ENCODE measurements around the gene DIPK1C. TPM values are rescaled to one million over a fixed set of nuclear protein-coding genes. Genes with fewer than 3 reads are reported as not detected.

The DIPK1C gene
- total RNA-seq, 1 donor from 2014 or later = 4.9 TPM

DNA sequence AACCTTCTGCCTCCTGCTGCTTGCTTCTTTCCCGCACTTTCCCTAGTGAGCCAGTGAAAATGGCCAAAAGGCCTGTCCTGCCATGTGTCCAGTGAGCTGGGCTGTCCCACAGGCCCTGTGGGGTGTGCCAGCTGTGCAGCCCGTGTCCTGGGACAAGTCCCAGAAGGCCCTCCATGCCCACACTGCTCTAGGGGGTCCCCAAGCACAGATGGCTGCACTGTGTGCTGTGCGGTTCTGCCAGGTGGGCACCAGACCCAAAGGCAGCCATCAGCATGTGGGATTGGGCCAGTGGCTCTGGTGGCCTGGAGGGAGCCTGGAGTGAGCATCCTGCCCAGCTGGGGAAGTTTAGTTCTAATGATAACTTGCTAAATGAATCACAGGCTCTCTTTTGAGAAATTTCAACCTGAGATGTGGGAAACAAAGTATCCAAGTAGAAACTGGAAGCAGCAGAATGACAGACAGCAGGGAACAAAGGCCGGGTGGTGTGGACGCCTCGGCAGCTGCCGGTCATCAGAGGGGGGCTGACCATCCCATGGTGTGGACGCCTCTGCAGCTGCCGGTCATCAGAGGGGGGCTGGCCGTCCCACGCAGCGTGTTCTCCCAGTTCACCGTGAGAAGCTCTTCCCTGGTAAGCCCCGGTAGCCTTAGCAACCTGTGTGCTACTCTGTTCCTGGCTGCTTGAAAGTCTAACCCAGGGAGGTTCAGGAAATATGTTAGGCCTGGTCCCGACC, 29.2 kb upstream of the DIPK1C start:
- DNase-seq (ENCODE audit: low spot score in 2 of 2) (no peak), FAIRE-seq (no peak)

- no peak for FAIRE-seq
- no peak for DNase-seq (ENCODE audit: low spot score in 2 of 2)
Observed at GRCh38 chr18:74482697-74483096, 25.6 kb upstream of the DIPK1C start.

DNA sequence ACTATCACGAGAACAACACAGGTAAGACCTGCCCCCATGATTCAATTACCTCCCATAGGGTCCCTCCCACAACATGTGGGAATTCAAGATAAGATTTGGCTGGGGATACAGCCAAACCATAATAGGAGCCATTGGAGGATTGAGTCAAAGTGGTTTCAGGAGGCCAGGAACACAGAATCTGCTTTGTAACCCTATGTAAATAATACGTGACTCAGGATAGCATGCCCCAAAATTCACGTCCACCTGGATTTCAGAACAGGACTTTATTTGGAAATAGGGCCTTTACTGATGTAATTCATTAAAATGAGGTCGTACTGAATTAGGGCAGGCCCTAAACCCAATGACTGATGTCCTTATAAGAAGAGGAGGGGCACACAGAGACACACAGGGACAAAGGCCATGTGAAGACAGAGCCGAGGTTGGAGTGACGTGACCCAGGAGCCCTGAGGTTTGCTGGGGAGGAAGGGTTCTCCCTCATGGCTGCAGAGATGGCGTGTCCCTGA, 23.1 kb upstream of the DIPK1C start:
- DNase-seq (ENCODE audit: low spot score in 2 of 2) (no peak), FAIRE-seq (no peak)

DNA sequence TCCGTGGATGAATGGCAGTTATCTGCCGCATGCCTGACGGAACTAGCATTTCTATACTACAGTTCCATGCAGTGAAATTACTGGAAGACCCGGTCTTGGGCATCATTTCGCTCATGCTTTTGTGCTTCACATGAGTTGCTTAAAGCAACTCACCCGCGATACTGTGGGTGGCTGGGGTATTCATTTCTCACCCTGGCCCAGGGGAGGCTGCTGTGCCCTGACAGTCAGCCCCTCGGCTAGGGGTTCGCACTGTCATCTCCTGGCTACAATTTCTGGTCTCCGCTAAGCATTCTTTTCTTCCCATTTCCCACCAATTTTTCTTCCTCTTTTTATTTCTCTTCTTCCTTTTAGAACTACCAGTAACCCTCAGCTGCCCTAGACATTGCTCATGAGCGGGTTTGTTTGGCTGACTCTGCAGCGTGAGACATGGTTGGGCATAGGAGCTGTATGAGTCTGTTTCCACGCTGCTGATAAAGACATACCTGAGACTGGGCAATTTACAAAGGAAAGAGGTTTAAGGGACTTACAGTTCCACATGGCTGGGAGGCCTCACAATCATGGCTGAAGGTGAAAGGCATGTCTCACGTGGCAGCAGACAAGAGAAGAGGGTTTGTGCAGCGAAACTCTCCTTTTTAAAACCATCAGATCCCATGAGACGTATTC, 22.5 kb upstream of the DIPK1C start:
- DNase-seq (ENCODE audit: low spot score in 2 of 2) (no peak), FAIRE-seq (no peak)

- DNase-seq (ENCODE audit: low spot score in 2 of 2) (no peak), FAIRE-seq (no peak)
Observed at GRCh38 chr18:74478880-74479279, 21.8 kb upstream of the DIPK1C start.

- FAIRE-seq (no peak), DNase-seq (ENCODE audit: low spot score in 2 of 2) (no peak)
Observed at GRCh38 chr18:74478316-74478715, 21.2 kb upstream of the DIPK1C start.

DNA sequence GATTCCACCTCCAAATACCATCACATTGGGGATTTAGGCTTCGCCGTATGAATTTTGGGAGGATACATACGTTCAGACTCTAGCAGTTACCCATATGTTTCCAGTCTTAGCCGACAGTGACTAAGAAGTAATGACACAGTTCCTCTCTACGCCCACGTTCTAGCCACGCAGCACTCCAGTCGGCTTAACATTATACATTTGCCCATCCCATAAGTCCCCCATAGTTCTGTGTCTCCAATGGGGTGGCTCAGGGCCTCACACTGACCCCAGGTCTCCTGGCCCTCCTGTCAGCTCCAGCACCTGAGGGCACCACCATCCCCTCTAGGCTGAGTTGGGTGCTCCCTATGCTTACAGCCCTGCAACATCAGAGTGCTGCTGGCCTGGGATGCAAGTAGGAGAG, 20.7 kb upstream of the DIPK1C start:
- no peak for FAIRE-seq
- DNase-seq (ENCODE audit: low spot score in 2 of 2) = no peak

DNA sequence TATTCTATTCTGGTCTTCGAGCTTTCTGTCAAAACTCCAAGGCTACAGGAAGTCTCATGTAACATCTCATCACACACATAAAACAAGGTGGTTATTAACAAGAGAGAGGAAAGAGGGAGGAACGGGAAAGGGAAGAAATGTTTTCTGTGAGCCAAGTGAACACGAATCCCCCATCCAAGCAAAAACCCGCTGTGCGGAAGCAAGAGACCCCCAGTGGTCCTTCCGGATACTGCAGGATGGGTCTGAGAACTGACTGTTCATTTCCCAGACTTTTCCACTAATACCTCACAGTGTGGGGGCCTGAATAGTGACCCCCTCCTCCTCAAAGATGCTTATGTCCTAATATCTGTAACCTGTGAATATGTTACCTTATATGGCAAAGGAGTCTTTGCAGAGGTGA, 19.0 kb upstream of the DIPK1C start:
- no peak for FAIRE-seq
- DNase-seq (ENCODE audit: low spot score in 2 of 2) = peak; percentile 69 to 70

- DNase-seq (ENCODE audit: low spot score in 2 of 2) (no peak), FAIRE-seq (no peak)
Observed at GRCh38 chr18:74473976-74474640, 17.0 kb upstream of the DIPK1C start.

GRCh38 chr18:74472312-74472711, 15.2 kb upstream of the DIPK1C start:
- DNase-seq (ENCODE audit: low spot score in 2 of 2) (no peak), FAIRE-seq (no peak)

GRCh38 chr18:74468547-74469061, 11.5 kb upstream of the DIPK1C start:
- FAIRE-seq (no peak), DNase-seq (ENCODE audit: low spot score in 2 of 2) (no peak)

GRCh38 chr18:74465775-74466174, 8.7 kb upstream of the DIPK1C start:
- DNase-seq (ENCODE audit: low spot score in 2 of 2) (no peak), FAIRE-seq (no peak)

- no peak for DNase-seq (ENCODE audit: low spot score in 2 of 2)
- no peak for FAIRE-seq
Observed at GRCh38 chr18:74463983-74464382, 6.9 kb upstream of the DIPK1C start.

- DNase-seq (ENCODE audit: low spot score in 2 of 2) (no peak), FAIRE-seq (no peak)
Observed at GRCh38 chr18:74463254-74463653, 6.1 kb upstream of the DIPK1C start.

DNA sequence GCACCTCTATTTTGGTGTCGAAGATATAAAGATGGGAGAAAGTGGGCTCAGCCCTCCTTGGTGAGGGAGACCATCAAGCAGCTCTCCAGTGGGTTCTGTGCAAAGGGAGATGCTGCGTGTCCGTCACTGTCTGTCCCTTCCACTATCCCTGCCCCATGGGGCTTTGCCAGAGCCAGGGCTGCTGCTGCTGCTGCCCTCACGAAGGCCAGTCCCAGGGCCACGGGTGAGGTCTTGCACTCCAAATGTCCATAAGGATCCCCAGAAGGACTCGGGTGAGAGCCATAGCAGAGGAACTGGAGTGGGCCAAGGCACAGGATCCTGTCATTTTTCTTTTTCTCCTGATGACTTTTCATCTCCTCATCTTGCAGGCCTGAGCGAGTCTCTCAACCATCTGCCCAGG, 3.7 kb upstream of the DIPK1C start:
- FAIRE-seq (no peak), DNase-seq (ENCODE audit: low spot score in 2 of 2) (no peak)

- DNase-seq (ENCODE audit: low spot score in 2 of 2) (no peak), FAIRE-seq (no peak)
Observed at GRCh38 chr18:74459889-74460288, 2.8 kb upstream of the DIPK1C start.

GRCh38 chr18:74457725-74458421, 765 bp upstream of the DIPK1C start:
- FAIRE-seq (no peak), DNase-seq (ENCODE audit: low spot score in 2 of 2) (peak in 1 of 2 donors; percentile 54)

DNA sequence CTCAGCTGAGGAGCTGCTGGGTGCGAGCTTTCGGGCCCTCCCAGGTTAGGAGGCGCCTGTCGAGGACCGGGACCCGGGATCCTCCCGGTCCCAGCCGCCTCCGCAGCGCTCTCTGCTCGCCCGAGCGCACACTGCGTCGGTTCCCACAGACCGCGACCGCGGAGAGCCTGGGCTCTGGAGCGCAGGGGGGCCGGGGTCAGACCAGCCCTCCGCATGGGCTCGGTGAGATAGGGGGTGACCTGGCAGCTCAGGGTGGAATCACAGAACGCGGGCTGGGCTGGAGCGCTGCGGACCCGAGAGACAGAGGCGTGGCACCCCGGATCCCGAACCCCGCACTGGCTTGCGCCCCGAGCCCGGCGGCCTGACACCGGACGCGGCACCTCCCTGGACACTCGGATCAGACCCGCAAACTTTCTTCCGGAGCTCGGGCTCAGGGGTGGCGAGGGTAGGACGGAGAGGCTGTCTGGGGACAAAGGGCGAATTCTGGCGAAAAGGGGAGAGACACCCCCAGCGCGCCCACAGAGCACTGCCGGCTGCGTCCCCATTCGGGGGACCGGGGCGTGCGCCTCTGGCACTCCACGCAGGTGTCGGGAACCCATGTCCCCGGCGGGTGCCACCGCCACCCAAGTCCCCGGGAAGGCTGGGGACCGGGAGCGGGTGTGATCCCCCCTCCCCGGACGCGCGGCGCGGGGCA, 612 bp downstream of the DIPK1C start:
- FAIRE-seq = no peak
- no peak for DNase-seq (ENCODE audit: low spot score in 2 of 2)

DNA sequence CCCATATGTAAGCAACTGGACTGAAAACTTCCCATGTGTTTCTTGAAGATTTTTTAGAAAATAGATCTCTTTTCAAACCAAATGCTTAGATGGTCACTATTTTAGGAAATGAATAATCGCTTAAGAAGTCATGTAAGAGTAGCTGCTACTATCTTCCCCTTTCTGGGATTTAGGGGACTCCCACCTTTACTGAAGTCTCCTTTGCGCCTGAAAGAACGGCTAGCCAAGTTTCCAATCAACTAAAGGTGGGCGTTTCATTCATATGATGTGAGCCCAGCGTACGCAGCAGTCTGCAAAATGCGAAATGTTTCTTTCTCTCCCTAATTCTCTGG, 1.1 kb downstream of the DIPK1C start:
- FAIRE-seq (no peak), DNase-seq (ENCODE audit: low spot score in 2 of 2) (no peak)

DNA sequence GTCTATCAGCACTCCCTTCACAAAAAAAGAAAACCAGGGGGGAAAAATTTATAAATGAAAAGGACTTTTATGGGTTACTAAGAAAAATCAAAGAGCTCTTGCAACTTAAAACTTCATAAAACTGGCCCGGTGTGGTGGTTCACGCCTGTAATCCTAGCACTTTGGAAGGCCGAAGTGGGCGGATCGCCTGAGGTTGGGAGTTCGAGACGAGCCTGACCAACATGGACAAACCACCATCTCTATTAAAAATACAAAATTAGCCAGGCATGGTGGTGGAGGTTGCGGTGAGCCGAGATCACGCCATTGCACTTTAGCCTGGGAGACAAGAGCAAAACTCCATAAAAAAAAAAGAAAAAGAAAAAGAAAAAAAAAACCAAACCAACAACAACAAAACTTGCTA, 1.7 kb downstream of the DIPK1C start:
- FAIRE-seq (no peak), DNase-seq (ENCODE audit: low spot score in 2 of 2) (no peak)
